Mesenteric fat pad (tissue), 1 donor: ENCODE measurements around the gene MT1G. TPM values are rescaled to one million over a fixed set of nuclear protein-coding genes. Genes with fewer than 3 reads are reported as not detected.
"Not testable (repeated sequence)": the region's sequence is repeated elsewhere in the genome, so short reads cannot be mapped to it uniquely, and the experiment has no call there.

ENCODE experiments used
- DNase-seq: peaks from one replicate; pipeline ENCODE4 v3.0.0-alpha.2; 2020; ENCODE audit warnings: low spot score
- total RNA-seq: library from RNA; stranded (reverse); fragmentation: NEBNext Ultra II Directional; extraction: Animal tissue kit (Norgen Biotek cat#: 25700); gene quantifications from one replicate; pipeline ENCODE4 v1.2.1, GENCODE V29; 2021
- donor health status: DM: yes; HTN: yes; CAD: no.

MT1G gene
- total RNA-seq, 1 donor from 2014 or later = 41.5 TPM

- not testable (repeated sequence) for DNase-seq
These were observed 46.0 kb downstream of the MT1G start for GRCh38 chr16:56621665-56622445.

GRCh38 chr16:56620339-56620897 is 47.4 kb downstream of the MT1G start:
- no peak for DNase-seq

- no peak for DNase-seq
These were observed 49.7 kb downstream of the MT1G start for GRCh38 chr16:56618138-56618537.

GRCh38 chr16:56617212-56618085 is 50.4 kb downstream of the MT1G start:
- peak; percentile 92 for DNase-seq

Other genes starting within 250 kb of the MT1G start
- gene AMFR, start 242.5 kb downstream of the MT1G start, total RNA-seq = 113 TPM
- gene NUDT21, start 216.7 kb downstream of the MT1G start, total RNA-seq = 71.1 TPM
- gene OGFOD1, start 216.5 kb downstream of the MT1G start, total RNA-seq = 44.9 TPM
- 24.9 TPM for gene BBS2, start 148.0 kb downstream of the MT1G start, total RNA-seq
- gene MT4, start 103.0 kb downstream of the MT1G start, total RNA-seq = not detected
- gene MT3, start 78.5 kb downstream of the MT1G start, total RNA-seq = not detected
- gene MT2A, start 59.5 kb downstream of the MT1G start, total RNA-seq = 2,392 TPM
- gene MT1E, start 42.3 kb downstream of the MT1G start, total RNA-seq = 410 TPM
- 367 TPM for gene MT1M, start 35.4 kb downstream of the MT1G start, total RNA-seq
- 769 TPM for gene MT1A, start 29.4 kb downstream of the MT1G start, total RNA-seq
- gene MT1B, start 16.2 kb downstream of the MT1G start, total RNA-seq = not detected
- 11.8 TPM for gene MT1F, start 10.1 kb downstream of the MT1G start, total RNA-seq
- gene MT1H, start 1.7 kb upstream of the MT1G start, total RNA-seq = 0.58 TPM
- 971 TPM for gene MT1X, start 14.4 kb upstream of the MT1G start, total RNA-seq
- 52.7 TPM for gene NUP93, start 62.1 kb upstream of the MT1G start, total RNA-seq
- not detected for gene SLC12A3, start 197.1 kb upstream of the MT1G start, total RNA-seq